GM12878 (cell line): ENCODE data around the gene PRKCB.

Source experiments
- CTCF ChIP-seq, 3 experiments: IDR thresholded peaks in 2 of 3; conservative IDR thresholded peaks in 1 of 3; 2 replicates each; pipeline ENCODE4 v1.5.1; 2011; ENCODE audit warnings: low read depth in 3 of 3, low read length in 3 of 3, mild to moderate bottlenecking in 3 of 3, control low read depth in 2 of 3, moderate library complexity in 2 of 3, inconsistent platforms in 1 of 3, mixed read lengths in 1 of 3; ENCODE audit not compliant: control insufficient read depth in 2 of 3, insufficient read depth in 1 of 3; ENCODE audit errors: extremely low read depth in 1 of 3
- EP300 ChIP-seq, 2 experiments: fragments of 150-350 bp in 1 of 2; IDR thresholded peaks; 2 replicates each; pipeline ENCODE4 v1.6.1; 2011 to 2012; ENCODE audit warnings: low read depth in 2 of 2, low read length in 2 of 2, borderline replicate concordance in 1 of 2, improper control_type of control experiment in 1 of 2, inconsistent platforms in 1 of 2; ENCODE audit not compliant: control insufficient read depth in 1 of 2
- ESRRA ChIP-seq: IDR thresholded peaks from 2 replicates; pipeline ENCODE4 v1.6.1; 2012; ENCODE audit warnings: mild to moderate bottlenecking, low read length, improper control_type of control experiment
- EZH2 ChIP-seq: IDR thresholded peaks from 2 replicates; pipeline ENCODE4 v1.6.1; 2012; ENCODE audit warnings: low read depth, mild to moderate bottlenecking, control low read depth, inconsistent platforms, low read length, borderline replicate concordance; ENCODE audit not compliant: control insufficient read depth
- HDGF ChIP-seq: fragments of 450-650 bp; IDR thresholded peaks from 2 replicates; pipeline ENCODE4 v1.6.1; 2016; ENCODE audit warnings: antibody characterized with exemption
- IRF4 ChIP-seq: IDR thresholded peaks from 2 replicates; pipeline ENCODE4 v1.6.1; 2011; ENCODE audit warnings: low read depth, low read length
- MAX ChIP-seq: IDR thresholded peaks from 2 replicates; pipeline ENCODE4 v1.6.1; 2012; ENCODE audit warnings: low read depth, low read length, improper control_type of control experiment
- POLR2A ChIP-seq: IDR thresholded peaks from 2 replicates; pipeline ENCODE4 v1.6.1; 2011; ENCODE audit warnings: low read depth, mild to moderate bottlenecking, low read length
- RB1 ChIP-seq: fragments of 450-650 bp; formaldehyde crosslinking; IDR thresholded peaks from 2 replicates; pipeline ENCODE4 v1.6.1; 2017; ENCODE audit warnings: mild to moderate bottlenecking, borderline replicate concordance
- SREBF2 ChIP-seq: IDR thresholded peaks from 2 replicates; pipeline ENCODE4 v1.6.1; 2012; ENCODE audit warnings: mild to moderate bottlenecking, low read length
- ZBED1 ChIP-seq: IDR thresholded peaks from 2 replicates; pipeline ENCODE4 v1.6.1; 2016; ENCODE audit warnings: borderline replicate concordance
- ZBTB11 ChIP-seq: fragments of 450-650 bp; formaldehyde crosslinking; IDR thresholded peaks from 2 replicates; pipeline ENCODE4 v1.5.0; 2022; ENCODE audit warnings: mild to moderate bottlenecking, missing genetic modification characterization
- TF ChIP-seq, protein P1 (sequence below): IDR thresholded peaks from 2 replicates; pipeline ENCODE4 v1.6.1; 2011; ENCODE audit warnings: low read depth, low read length, improper control_type of control experiment, borderline replicate concordance

GRCh38 chr16:23876256-23876896, 40.6 kb downstream of the PRKCB start:
- TF ChIP-seq HDGF (no peak), SREBF2 (no peak), RB1 (no peak), EP300 (IDR thresholded peaks at IDR 0.05; ENCODE audit: borderline replicate concordance in 1 of 2, control insufficient read depth in 1 of 2, low read depth in 2 of 2, low read length in 2 of 2) (no peak), ZBED1 (no peak), MAX (no peak), IRF4 (no peak), ZBTB11 (CRISPR knock-in tag) (no peak), ESRRA (no peak), EZH2 (no peak), CTCF (IDR thresholded peaks at IDR 0.05 in 2 of 3, conservative IDR thresholded peaks at IDR 0.05 in 1 of 3; ENCODE audit: control insufficient read depth in 2 of 3, extremely low read depth in 1 of 3, insufficient read depth in 1 of 3, low read depth in 3 of 3, low read length in 3 of 3) (no peak), POLR2A (no peak)
- TF ChIP-seq, protein P1, sequence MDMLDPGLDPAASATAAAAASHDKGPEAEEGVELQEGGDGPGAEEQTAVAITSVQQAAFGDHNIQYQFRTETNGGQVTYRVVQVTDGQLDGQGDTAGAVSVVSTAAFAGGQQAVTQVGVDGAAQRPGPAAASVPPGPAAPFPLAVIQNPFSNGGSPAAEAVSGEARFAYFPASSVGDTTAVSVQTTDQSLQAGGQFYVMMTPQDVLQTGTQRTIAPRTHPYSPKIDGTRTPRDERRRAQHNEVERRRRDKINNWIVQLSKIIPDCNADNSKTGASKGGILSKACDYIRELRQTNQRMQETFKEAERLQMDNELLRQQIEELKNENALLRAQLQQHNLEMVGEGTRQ: no peak
